NCI-H1694 (cell line): ENCODE results near the gene SOD1.
A peak's percentile ranks its signal among the peaks of the same experiment; 100 is the strongest.
"Not testable (repeated sequence)": the region's sequence is repeated elsewhere in the genome, so short reads cannot be mapped to it uniquely, and the experiment has no call there.

Experiments used
- DNase-seq: peaks from one replicate; lab custom pipeline; 2025; lab: John Stamatoyannopoulos, UW

The SOD1 gene

DNA sequence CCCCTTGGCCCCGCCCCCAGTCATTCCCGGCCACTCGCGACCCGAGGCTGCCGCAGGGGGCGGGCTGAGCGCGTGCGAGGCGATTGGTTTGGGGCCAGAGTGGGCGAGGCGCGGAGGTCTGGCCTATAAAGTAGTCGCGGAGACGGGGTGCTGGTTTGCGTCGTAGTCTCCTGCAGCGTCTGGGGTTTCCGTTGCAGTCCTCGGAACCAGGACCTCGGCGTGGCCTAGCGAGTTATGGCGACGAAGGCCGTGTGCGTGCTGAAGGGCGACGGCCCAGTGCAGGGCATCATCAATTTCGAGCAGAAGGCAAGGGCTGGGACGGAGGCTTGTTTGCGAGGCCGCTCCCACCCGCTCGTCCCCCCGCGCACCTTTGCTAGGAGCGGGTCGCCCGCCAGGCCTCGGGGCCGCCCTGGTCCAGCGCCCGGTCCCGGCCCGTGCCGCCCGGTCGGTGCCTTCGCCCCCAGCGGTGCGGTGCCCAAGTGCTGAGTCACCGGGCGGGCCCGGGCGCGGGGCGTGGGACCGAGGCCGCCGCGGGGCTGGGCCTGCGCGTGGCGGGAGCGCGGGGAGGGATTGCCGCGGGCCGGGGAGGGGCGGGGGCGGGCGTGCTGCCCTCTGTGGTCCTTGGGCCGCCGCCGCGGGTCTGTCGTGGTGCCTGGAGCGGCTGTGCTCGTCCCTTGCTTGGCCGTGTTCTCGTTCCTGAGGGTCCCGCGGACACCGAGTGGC, at the start of gene SOD1:
Gene SOD1, plus strand, starts transcription at position 158 of the 723 bp plus-strand sequence. Its CDS starts 77 bp downstream, at position 235.
- peak; percentile 89 for DNase-seq

DNA sequence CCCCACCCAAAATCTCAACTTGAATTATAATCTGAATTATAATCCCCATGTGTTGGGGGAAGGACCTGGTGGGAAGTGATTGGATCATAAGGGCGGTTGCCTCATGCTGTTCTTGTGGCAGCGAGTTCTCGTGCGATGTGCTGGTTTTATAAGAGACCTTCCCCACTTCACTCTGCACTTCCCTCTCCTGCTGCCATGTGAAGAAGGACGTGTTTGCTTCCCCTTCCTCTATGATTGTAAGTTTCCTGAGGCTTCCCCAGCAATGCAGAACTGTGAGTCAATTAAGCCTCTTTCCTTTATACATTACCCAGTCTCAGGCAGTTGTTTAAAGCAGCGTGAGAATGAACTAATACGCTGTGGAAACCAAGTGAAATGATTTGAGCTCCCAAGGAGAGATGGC, 48.0 kb upstream of the SOD1 start:
- DNase-seq, result no peak

DNA sequence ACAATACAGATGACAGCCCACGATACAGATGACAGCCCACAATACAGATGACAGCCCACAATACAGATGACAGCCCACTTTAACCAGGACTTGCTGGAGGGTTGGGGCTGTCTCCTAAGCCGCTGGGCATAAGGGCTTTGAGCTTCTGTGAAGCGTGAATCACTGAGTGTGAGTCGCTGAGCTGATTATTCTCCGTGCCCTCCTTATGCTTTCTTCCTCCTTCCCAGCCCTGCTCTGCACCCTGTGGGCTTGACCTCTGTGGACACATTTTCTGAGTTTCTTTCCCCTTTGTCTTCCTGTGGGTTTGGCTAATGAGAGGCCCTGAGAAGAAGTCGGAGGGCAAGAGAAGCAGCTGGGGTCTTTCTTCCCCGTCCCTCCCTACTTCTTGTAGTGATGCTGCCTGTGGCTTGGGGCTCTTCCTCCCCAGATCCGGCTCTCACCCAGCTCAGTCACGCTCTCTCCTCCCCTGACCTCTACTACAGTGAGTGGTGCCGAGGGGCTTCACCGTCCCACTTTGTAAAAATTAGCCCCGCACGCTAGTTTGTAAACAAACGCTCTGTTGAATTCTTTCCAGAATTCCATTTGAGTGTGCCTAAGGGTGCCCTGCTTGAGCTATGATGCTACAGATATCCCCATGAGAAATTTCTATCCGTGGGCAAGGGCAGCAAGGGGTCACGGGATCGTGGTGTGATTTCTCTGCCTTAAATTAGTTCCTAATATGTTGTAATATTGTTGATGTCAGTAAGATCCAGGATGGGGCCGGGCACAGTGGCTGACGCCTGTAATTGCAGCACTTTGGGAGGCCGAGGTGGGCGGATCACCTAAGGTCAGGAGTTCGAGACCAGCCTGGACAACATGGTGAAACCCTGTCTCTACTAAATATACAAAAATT, 46.4 kb upstream of the SOD1 start:
- DNase-seq, result no peak

DNA sequence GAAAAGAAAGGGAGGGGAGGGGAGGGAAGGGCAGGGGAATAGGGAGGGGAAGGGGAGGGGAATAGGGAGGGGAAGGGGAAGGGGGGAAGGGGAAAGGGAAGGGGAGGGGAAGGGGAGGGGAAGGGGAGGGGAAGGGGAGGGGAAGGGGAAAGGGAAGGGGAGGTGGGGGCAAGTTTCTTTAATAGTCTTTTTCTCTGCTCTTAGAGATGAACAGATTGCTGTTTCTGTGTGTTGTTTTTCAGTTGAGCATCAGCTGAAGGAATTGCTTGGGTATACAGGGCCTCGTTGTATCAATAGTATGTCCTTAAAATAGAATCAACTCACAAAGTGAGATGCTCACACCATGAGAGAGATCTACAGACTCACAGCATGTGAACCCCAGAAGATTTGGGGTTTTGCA, 44.8 kb upstream of the SOD1 start:
- no peak for DNase-seq

- DNase-seq, result no peak
These were observed 43.3 kb upstream of the SOD1 start for GRCh38 chr21:31616216-31616615.

DNA sequence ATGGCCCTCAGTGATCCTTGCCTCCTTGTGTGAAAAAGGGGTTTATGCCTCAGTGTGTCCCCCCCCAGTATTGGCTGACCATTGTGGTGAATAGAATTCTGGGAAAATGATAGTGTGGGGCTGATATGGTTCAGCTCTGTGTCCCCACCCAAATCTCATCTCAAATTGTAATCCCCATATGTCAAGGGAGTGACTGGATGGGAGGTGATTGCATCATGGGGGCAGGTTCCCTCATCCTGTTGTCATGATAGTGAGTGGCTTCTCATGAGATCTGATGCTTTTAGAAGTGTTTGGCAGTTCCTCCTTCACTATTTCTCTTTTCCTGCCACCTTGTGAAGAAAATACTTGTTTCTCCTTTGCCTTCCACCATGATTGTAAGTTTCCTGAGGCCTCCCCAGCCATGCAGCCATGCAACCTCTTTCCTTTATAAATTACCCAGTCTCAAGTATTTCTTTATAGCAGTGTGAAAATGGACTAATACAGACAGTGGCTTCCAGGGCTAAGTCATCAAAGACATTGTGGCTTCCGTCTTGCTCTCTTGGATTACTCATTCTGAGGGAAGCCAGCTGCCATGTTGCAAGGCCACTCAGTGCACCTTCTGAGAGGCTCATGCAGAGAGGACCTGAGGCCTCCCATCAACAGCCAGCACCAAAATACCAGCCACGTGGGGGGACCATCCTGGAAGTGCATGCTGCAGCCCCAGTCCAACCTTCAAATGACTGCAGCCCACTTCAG, 40.6 kb upstream of the SOD1 start:
- DNase-seq, result no peak

DNA sequence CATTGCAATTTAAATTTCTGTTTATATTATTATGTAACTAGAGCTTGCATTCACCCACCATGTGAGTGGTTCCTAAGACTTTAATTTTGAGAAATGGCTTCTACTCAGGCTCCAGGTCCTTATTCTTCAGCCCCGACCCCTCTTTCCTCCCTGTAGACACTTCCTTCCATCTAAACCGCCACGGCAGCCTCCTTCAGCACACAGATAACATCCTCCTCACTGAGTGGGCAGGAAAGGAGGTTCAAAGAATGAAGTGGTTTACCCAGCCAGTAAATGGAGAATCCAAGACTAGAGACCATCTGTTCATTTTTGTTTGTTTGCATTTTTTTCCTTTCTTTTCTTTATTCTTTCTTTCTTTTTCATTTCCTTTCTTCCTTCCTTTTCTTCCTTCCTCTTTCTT, 37.1 kb upstream of the SOD1 start:
- no peak for DNase-seq

- DNase-seq, result no peak
These were observed 35.8 kb upstream of the SOD1 start for GRCh38 chr21:31623664-31624063.

- no peak for DNase-seq
These were observed 35.3 kb upstream of the SOD1 start for GRCh38 chr21:31624181-31624580.

DNA sequence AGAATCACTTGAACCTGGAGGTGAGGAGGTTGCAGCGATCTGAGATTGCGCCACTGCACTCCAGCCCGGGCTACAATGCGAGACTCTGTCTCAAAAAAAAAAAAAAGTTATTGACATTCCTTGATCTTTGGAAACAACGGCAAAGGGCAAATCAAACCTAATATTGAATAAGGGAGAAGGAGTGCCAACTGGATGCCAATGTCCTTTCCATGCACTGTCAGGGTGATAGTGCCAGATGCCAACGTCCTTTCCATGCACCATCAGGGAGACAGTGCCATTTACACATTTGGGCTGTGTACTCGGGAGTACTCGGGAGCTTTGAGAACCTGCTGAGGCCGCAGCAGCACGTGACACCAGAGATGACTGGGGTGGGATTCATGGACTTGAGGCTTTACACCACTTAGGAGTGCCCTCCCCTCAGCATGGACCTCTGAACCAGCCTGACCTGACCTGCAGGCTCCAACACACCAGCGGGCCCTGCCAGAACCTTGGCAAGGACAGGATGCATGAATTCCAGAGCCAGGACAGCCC, 34.5 kb upstream of the SOD1 start:
- DNase-seq, result no peak

DNA sequence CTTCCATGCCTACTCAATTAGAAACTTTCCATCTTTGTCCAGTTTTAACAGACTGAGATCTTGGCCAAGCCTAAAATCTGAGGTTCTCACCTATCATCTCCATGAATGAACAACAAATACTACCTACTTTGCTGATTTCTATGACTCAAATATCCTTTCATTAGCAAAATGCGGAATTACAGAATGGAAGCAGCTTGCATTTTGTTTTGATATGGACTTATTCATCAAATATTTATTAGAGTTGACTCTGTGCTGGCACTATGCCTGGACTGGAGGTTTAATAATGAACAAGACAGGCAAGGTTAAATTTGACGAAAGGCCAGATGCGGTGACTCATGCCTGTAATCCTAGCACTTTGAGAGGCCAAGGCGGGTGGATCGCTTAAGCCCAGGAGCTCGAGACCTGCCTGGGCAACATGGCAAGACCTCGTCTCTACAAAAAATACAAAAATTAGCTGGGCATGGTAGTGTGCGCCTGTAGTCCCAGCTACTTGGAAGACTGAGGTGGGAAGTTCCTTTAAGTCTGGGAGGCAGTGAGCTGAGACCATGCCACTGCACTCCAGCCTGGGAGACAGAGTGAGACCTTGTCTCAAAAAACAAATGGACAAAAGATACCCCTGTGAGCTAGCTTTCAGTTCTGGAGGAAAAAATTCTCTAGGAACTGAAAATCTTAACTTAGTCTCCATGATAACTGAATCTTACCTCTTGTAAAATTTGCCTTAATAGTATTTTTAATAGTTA, 29.4 kb upstream of the SOD1 start:
- peak; percentile 97 for DNase-seq

GRCh38 chr21:31631881-31632280, 27.6 kb upstream of the SOD1 start:
- DNase-seq, result not testable (repeated sequence)

- no peak for DNase-seq
These were observed 24.5 kb upstream of the SOD1 start for GRCh38 chr21:31634993-31635392.

DNA sequence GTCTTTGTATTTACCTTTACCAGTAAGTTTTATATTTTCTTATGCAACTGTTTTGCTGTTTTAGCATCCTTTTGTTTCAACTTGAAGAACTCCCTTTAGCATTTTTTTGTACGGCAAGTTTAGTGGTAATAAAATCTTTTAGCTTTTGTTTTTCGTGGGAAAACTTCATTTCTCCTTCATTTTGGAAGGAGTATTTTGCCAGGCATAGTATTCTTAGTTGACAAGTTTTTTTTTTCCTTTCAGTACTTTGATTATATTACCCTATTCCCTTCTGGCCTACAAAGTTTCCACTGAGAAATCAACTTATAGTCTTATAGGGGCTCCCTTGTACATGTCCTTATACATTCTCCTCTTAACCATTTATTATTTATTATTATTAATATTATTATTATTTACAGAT, 22.6 kb upstream of the SOD1 start:
- DNase-seq, result no peak

- no peak for DNase-seq
These were observed 18.0 kb upstream of the SOD1 start for GRCh38 chr21:31641416-31641922.

- DNase-seq, result no peak
These were observed 14.8 kb upstream of the SOD1 start for GRCh38 chr21:31644643-31645042.

GRCh38 chr21:31647650-31648049, 11.8 kb upstream of the SOD1 start:
- DNase-seq, result no peak

DNA sequence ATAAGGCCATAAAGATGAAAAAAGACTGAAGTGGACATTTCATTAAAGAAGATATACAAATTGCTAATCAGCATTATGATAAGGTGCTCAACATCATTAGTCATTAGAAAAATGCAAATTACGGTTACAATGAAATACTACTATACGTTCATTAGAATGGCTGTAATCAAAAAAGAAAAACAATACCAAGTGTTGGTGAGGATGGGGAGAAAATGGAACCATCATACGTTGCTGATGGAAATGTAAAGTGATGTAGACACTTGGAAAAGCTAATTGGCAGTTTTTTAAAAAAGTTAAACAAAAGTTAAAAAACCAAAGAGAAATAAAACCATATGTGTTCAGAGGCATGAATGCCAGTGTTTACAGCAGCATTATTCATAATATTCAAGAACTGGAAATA, 8.6 kb upstream of the SOD1 start:
- DNase-seq, result no peak

DNA sequence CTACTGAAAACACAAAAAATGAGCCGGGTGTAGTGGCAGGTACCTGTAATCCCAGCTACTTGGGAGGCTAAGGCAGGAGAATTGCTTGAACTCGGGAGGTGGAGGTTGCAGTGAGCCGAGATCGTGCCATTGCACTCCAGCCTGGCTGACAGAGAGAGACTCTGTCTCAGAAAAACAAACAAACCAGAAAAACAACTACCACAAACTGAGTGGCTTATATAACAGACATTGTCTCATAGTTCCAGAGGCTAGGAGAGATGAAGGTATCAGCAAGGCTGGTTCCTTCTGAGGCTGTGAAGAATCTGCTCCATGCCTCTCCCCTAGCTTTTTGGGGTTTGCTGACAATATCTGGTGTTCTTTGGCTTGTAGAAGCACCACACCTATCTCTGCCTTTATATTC, 8.0 kb upstream of the SOD1 start:
- DNase-seq, result not testable (repeated sequence)

- no peak for DNase-seq
These were observed 5.2 kb upstream of the SOD1 start for GRCh38 chr21:31654340-31654739.

GRCh38 chr21:31654821-31655580, 4.5 kb upstream of the SOD1 start:
- DNase-seq, result not testable (repeated sequence)
